Calu3 (cell line): Measurements from ENCODE around the gene CCDC158. TPM values are rescaled to one million over a fixed set of nuclear protein-coding genes. Genes with fewer than 3 reads are reported as not detected.
A peak's percentile ranks its signal among the peaks of the same experiment; 100 is the strongest.

Experiments
- BruUV-seq: library from RNA; stranded (reverse); fragments of 400-500 nt; replicated peaks from 2 replicates; lab custom pipeline; 2021; lab: Mats Ljungman, UMichigan
- CTCF ChIA-PET: fragments of 300-600 bp; sonication (Branson Sonifier 250); formaldehyde crosslinking; loops from one replicate; lab custom pipeline; 2022; ENCODE audit warnings: antibody characterized with exemption; lab: Charles Lee
- DNase-seq: peaks from one replicate; pipeline ENCODE4 v3.0.0; 2022
- H3K27ac Mint-ChIP-seq: one replicate; pipeline ENCODE4 v1.8.0; 2022; ENCODE audit warnings: mixed read lengths; ENCODE audit not compliant: unreplicated experiment
- H3K27me3 Mint-ChIP-seq: one replicate; pipeline ENCODE4 v1.8.0; 2022; ENCODE audit warnings: mixed read lengths; ENCODE audit not compliant: unreplicated experiment
- H3K36me3 Mint-ChIP-seq: one replicate; pipeline ENCODE4 v1.8.0; 2022; ENCODE audit warnings: mild to moderate bottlenecking, moderate library complexity, mixed read lengths; ENCODE audit not compliant: insufficient read depth, unreplicated experiment
- H3K4me1 Mint-ChIP-seq: one replicate; pipeline ENCODE4 v1.8.0; 2022; ENCODE audit warnings: mild to moderate bottlenecking, low read depth, mixed read lengths; ENCODE audit not compliant: unreplicated experiment
- H3K4me3 Mint-ChIP-seq: one replicate; pipeline ENCODE4 v1.8.0; 2022; ENCODE audit warnings: mild to moderate bottlenecking, low read depth, moderate library complexity, mixed read lengths; ENCODE audit not compliant: unreplicated experiment
- H3K9me3 Mint-ChIP-seq: one replicate; pipeline ENCODE4 v1.8.0; 2022; ENCODE audit warnings: low read depth, mixed read lengths; ENCODE audit not compliant: unreplicated experiment
- intact Hi-C: fragments of 100-400 bp; cut with micrococcal nuclease; formaldehyde crosslinking; loops from one replicate; pipeline ENCODE4 v1.10.0; 2022; ENCODE audit not compliant: unreplicated experiment
- total RNA-seq: library from RNA; stranded (reverse); gene quantifications from 2 replicates; pipeline ENCODE4 v1.2.3, GENCODE V29; 2022
- TF ChIP-seq, protein P1 (sequence below): fragments of 200-600 bp; IDR thresholded peaks from one replicate; pipeline ENCODE4 v1.8.0; 2022; ENCODE audit warnings: antibody characterized with exemption; ENCODE audit not compliant: unreplicated experiment

CCDC158 gene
- total RNA-seq, 1 experiment from 2014 or later = not detected

DNA sequence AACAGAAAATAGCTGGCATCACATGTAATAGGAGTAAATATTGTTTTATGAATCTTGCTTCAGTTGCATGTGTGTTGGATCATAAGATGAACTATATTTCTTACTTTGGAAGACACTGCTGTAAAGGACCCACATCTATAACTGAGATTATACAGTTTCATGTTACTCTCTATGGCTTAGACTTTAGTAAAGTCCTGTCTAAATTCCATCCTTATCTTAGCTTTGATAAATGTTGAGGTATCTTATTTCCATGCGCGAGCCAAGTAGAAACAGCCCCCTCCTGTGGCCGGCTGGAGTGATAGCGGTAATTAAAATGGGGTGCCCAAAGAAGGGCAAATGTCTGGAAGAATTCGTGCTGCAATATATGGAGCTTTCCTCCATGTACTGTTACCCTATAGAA is 43.0 kb downstream of the CCDC158 start:
- H3K27me3 Mint-ChIP-seq = no peaks in the 10 kb centered on the region
- BruUV-seq = no TSS peak
- no peak overlapping the region for H3K27ac Mint-ChIP-seq
- DNase-seq = peak; percentile 64
- intact Hi-C loops = loop anchor here (1.0 to 5.0 kb wide), 2 partner anchors 126 to 199 kb away; partner anchors contain the start of gene FAM47E
- H3K4me3 Mint-ChIP-seq = no peak overlapping the region
- peaks cover 2% of the 10 kb centered on the region for H3K9me3 Mint-ChIP-seq
- H3K4me1 Mint-ChIP-seq = peaks cover 12% of the 10 kb centered on the region
- TF ChIP-seq, protein P1, sequence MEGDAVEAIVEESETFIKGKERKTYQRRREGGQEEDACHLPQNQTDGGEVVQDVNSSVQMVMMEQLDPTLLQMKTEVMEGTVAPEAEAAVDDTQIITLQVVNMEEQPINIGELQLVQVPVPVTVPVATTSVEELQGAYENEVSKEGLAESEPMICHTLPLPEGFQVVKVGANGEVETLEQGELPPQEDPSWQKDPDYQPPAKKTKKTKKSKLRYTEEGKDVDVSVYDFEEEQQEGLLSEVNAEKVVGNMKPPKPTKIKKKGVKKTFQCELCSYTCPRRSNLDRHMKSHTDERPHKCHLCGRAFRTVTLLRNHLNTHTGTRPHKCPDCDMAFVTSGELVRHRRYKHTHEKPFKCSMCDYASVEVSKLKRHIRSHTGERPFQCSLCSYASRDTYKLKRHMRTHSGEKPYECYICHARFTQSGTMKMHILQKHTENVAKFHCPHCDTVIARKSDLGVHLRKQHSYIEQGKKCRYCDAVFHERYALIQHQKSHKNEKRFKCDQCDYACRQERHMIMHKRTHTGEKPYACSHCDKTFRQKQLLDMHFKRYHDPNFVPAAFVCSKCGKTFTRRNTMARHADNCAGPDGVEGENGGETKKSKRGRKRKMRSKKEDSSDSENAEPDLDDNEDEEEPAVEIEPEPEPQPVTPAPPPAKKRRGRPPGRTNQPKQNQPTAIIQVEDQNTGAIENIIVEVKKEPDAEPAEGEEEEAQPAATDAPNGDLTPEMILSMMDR = no peak
- no peaks in the 10 kb centered on the region for H3K36me3 Mint-ChIP-seq
- CTCF ChIA-PET = interaction anchor here (0.7 to 2.8 kb wide), 7 partner anchors 53 to 198 kb away, joined by 3 to 32 read pairs (median 4); partner anchors contain the start of genes FAM47E and STBD1

DNA sequence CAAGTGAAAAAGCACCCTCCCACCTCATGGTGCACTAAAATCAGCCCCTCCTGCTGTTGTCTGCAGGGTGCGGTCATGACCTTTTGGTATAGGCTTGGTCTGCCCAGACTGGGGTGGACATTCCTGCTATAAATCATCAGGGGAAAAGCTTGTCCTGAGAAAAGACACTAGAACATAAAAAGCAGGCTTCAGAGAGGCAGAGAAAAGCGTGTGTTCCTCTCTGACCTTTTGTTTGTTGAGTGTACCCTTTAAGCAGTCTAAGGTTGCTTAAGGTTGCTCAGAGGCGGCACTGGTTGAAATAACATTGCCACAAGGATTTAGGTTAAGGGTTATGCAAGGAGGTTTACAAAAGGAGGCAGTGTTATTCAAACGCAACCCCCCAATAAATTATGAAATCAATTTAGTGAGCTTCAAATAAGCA is 43.5 kb downstream of the CCDC158 start:
- Mint-ChIP-seq H3K4me1 (peaks cover 12% of the 10 kb centered on the region), H3K27ac (no peak overlapping the region), H3K36me3 (no peaks in the 10 kb centered on the region), H3K27me3 (no peaks in the 10 kb centered on the region), H3K4me3 (no peak overlapping the region), H3K9me3 (peaks cover 2% of the 10 kb centered on the region)
- intact Hi-C loops = loop anchor here (5.0 kb wide), 1 partner anchor 125 kb away; the partner anchor contains the start of gene FAM47E
- DNase-seq = no peak
- TF ChIP-seq, protein P1 = no peak
- CTCF ChIA-PET = interaction anchor here (0.7 to 2.8 kb wide), 6 partner anchors 54 to 197 kb away, joined by 3 to 32 read pairs (median 8); partner anchors contain the start of genes FAM47E and STBD1
- BruUV-seq = no TSS peak

DNA sequence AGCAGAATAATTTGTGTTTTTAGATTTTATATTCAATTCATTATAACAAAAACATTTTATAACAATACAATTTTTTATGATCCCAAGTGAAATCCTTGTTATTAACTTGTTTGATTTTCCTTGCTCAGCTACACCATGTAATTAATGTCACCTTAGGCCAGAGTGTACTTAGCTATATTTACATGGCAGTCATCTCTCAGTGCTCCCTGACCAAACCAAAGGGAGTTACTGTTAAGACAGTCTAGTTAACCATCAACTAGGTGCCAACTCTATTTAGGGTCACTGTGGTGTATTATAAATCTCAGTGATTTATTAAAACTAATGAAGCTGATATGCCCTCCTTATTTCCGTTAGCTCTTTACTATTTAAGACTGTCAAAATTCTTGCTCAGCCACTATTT is 44.4 kb downstream of the CCDC158 start:
- DNase-seq = no peak
- TF ChIP-seq, protein P1 = no peak
- intact Hi-C loops = loop anchor here (5.0 kb wide), 1 partner anchor 124 kb away; the partner anchor contains the start of gene FAM47E
- Mint-ChIP-seq H3K27me3 (no peaks in the 10 kb centered on the region), H3K4me1 (peaks cover 12% of the 10 kb centered on the region), H3K9me3 (peaks cover 2% of the 10 kb centered on the region), H3K4me3 (no peak overlapping the region), H3K27ac (no peak overlapping the region), H3K36me3 (no peaks in the 10 kb centered on the region)
- no TSS peak for BruUV-seq
- CTCF ChIA-PET = interaction anchor here (2.0 to 2.8 kb wide), 2 partner anchors 126 to 196 kb away, joined by 13 to 32 read pairs; partner anchors contain the start of gene FAM47E

DNA sequence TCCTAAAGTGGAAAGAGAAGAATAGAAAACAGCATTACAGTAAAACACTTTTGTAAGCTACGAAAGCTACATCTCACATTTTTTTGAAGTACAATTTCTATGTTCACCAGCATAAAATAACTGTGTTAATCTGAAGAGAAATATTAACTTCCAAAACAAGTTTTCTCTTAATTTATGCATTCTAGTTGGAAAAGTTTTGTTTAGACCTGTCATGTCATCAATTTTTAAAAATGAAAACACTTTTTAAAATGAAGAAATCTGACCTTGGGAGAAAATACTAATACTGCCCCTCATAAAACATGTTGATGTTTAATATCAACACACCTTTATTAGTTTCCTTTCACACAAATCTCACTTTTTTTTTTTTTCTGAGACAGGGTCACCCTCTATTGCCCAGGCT is 45.2 kb downstream of the CCDC158 start:
- Mint-ChIP-seq H3K36me3 (no peaks in the 10 kb centered on the region), H3K9me3 (peaks cover 2% of the 10 kb centered on the region), H3K27me3 (no peaks in the 10 kb centered on the region), H3K27ac (no peak overlapping the region), H3K4me3 (no peak overlapping the region), H3K4me1 (peaks cover 12% of the 10 kb centered on the region)
- CTCF ChIA-PET = no interaction called here
- no peak for DNase-seq
- no TSS peak for BruUV-seq
- TF ChIP-seq, protein P1 = no peak
- intact Hi-C loops = loop anchor here (2.0 to 5.0 kb wide), 2 partner anchors 69 to 123 kb away; partner anchors contain the start of genes FAM47E and STBD1
